Kidney (tissue), 14 donors: ENCODE results near the gene CCDC160. TPM values are rescaled to one million over a fixed set of nuclear protein-coding genes. Genes with fewer than 3 reads are reported as not detected.

ENCODE experiments used
- DNase-seq, 5 donors: peaks; one replicate each; pipeline ENCODE4 v3.0.0-alpha.2; 2013 to 2020
- FAIRE-seq: peaks from 2 replicates; lab custom pipeline; 2012; peaks lifted over from hg19 to GRCh38; lab: Jason Lieb, UNC
- H3K27ac ChIP-seq, 2 donors: one replicate each; pipeline ENCODE4 v1.7.0; 2013; ENCODE audit warnings: low read depth in 2 of 2, low read length in 2 of 2, inconsistent platforms in 1 of 2
- H3K27me3 ChIP-seq: one replicate; pipeline ENCODE4 v1.7.1; 2013; ENCODE audit warnings: low read length, inconsistent platforms; ENCODE audit not compliant: control insufficient read depth, insufficient read depth
- H3K36me3 ChIP-seq, 3 donors: one replicate each; pipeline versions ENCODE4 v1.7.0 to v1.7.1; 2013; ENCODE audit warnings: low read length in 3 of 3, control low read depth in 1 of 3, inconsistent platforms in 1 of 3; ENCODE audit not compliant: insufficient read depth in 3 of 3, control insufficient read depth in 2 of 3
- H3K4me1 ChIP-seq, 3 donors: one replicate each; pipeline versions ENCODE4 v1.7.0 to v1.7.1; 2013; ENCODE audit warnings: low read length in 3 of 3, inconsistent platforms in 1 of 3, low read depth in 1 of 3; ENCODE audit not compliant: control insufficient read depth in 2 of 3, insufficient read depth in 2 of 3
- H3K4me3 ChIP-seq, 3 donors: one replicate each; pipeline versions ENCODE4 v1.7.0 to v1.8.1; 2013; ENCODE audit warnings: low read length in 3 of 3, control low read depth in 1 of 3, inconsistent platforms in 1 of 3
- H3K9ac ChIP-seq, 3 donors: one replicate each; pipeline versions ENCODE4 v1.7.0 to v1.7.1; 2013; ENCODE audit warnings: low read length in 3 of 3, control low read depth in 1 of 3, inconsistent platforms in 1 of 3
- H3K9me3 ChIP-seq, 3 donors: one replicate each; pipeline versions ENCODE4 v1.7.0 to v1.7.1; 2013; ENCODE audit warnings: low read length in 3 of 3, control low read depth in 1 of 3, inconsistent platforms in 1 of 3; ENCODE audit not compliant: control insufficient read depth in 2 of 3, insufficient read depth in 1 of 3
- CTCF ChIP-seq: IDR thresholded peaks from 3 replicates; pipeline ENCODE4 v1.5.1; 2012; ENCODE audit warnings: mild to moderate bottlenecking, moderate library complexity, borderline replicate concordance; ENCODE audit not compliant: insufficient read depth; ENCODE audit errors: extremely low read depth
- intact Hi-C: fragments of 100-400 bp; cut with DNase I; formaldehyde crosslinking; loops from one replicate; pipeline ENCODE4 v1.11.1; 2022
- polyA plus RNA-seq: library from polyadenylated mRNA; stranded (reverse); fragments of 350-450 nt; fragmentation: Illumina TruSeq; extraction: RNeasy Lipid Tissue Mini Kit (QIAGEN cat#74804); gene quantifications from one replicate; pipeline ENCODE4 v1.2.3, GENCODE V29; 2014; ENCODE audit warnings: low read depth, low replicate concordance; ENCODE audit not compliant: insufficient read depth
- total RNA-seq: library from RNA; stranded (reverse); fragmentation: NEBNext Ultra II Directional; extraction: Animal tissue kit (Norgen Biotek cat#: 25700); gene quantifications from one replicate; pipeline ENCODE4 v1.2.1, GENCODE V29; 2021
- donor health status: control.
- donor health status: control.
- donor health status: control.
- donor health status: control.
- donor health status: control.
- donor health status: DM: yes; HTN: yes; CAD: no.
- donor health status: Normal renal cell carcinoma (clear cell type).

The CCDC160 gene
- total and polyA plus RNA-seq, 2 donors from 2014 or later, result 4.9 to 7.0 TPM

GRCh38 chrX:134294548-134294947 lies 57.6 kb downstream of the CCDC160 start:
- intact Hi-C loops, result no loop called here
- Histone ChIP-seq H3K27me3 (no peaks in the 10 kb centered on the region), H3K27ac (no peak overlapping the region), H3K9ac (no peak overlapping the region), H3K4me1 (no peaks in the 10 kb centered on the region), H3K36me3 (no peaks in the 10 kb centered on the region), H3K4me3 (no peak overlapping the region), H3K9me3 (no peaks in the 10 kb centered on the region)
- DNase-seq (peak in 1 of 5 donors; percentile 2), FAIRE-seq (peak; percentile 71)
- TF ChIP-seq CTCF, result no peak

Other genes with a start within 250 kb of the CCDC160 start
- gene PHF6, start 136.1 kb downstream of the CCDC160 start, total RNA-seq, result 22.6 TPM
- 7.0 TPM for gene PHF6, start 136.1 kb downstream of the CCDC160 start, polyA plus RNA-seq
- 57.8 TPM for gene HPRT1, start 223.0 kb downstream of the CCDC160 start, total RNA-seq
- 75.0 TPM for gene HPRT1, start 223.0 kb downstream of the CCDC160 start, polyA plus RNA-seq